Astrocyte of the cerebellum (primary cell): Measurements from ENCODE around the gene LINGO4.

Experiments
- DNase-seq: peaks from one replicate; pipeline ENCODE4 v3.0.0-alpha.2; 2011; ENCODE audit warnings: low read depth
- H3K4me3 ChIP-seq: 2 replicates; pipeline ENCODE4 v1.5.1; 2011; ENCODE audit warnings: mild to moderate bottlenecking, low read depth, low read length, moderate library complexity
- CTCF ChIP-seq: IDR thresholded peaks from 2 replicates; pipeline ENCODE4 v1.5.1; 2012; ENCODE audit warnings: low read length, low read depth, moderate library complexity, mild to moderate bottlenecking; ENCODE audit errors: missing control alignments
- in situ Hi-C: cut with HindIII; loops from 2 replicates; pipeline ENCODE4 v1.10.0; 2017; ENCODE audit warnings: low sequenced_read_pairs

The LINGO4 gene

DNA sequence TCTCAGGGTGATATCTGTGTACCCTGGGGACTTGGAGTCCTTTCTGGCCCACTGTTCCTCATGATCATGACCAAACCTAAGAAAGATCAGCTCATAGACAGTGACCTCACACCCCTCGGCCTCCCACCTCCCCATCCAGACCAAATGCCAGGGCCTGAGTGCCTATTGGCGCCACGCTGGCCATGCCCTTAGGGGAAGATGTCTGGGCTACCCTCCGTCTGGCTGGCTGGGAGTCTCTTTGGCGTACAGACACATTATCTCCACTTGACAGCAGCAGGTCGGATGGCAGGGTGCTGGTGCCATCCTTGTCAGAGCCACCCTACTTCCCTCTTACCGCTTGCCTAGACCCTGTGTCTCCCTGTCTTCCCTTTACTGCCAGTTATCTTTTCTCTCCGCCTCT lies 18.0 kb upstream of the LINGO4 start:
- no peak overlapping the region for H3K4me3 ChIP-seq
- TF ChIP-seq CTCF, result no peak

GRCh38 chr1:151822404-151822803 lies 17.2 kb upstream of the LINGO4 start:
- no peak for DNase-seq

More for the DNA sequence above, 18.0 kb upstream of the LINGO4 start:
- DNase-seq, result no peak
- in situ Hi-C loops, result no loop called here

DNA sequence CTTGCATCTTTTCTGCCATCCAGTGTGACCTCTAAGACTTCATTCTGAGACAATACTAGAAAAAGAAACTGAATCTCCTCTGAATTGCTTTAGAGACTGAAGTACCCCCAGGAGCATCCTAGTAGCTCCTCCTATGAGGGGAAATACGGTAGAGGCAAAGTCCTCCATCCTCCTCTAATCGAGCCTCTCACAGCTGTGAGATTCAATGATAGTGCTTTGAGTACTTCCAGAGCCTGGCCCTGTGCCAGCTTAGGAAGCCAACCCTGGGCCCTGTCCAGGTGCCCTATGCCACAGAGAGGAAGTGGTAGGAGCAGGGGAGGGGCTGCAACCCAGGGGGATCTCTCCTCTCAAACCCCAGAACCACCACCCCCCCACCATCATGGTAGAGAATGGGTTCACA lies 15.7 kb upstream of the LINGO4 start:
- DNase-seq, result no peak
- no peak for TF ChIP-seq CTCF
- H3K4me3 ChIP-seq, result no peak overlapping the region
- in situ Hi-C loops, result no loop called here

More at GRCh38 chr1:151822404-151822803, 17.2 kb upstream of the LINGO4 start:
- in situ Hi-C loops, result no loop called here
- no peak for TF ChIP-seq CTCF
- no peak overlapping the region for H3K4me3 ChIP-seq

DNA sequence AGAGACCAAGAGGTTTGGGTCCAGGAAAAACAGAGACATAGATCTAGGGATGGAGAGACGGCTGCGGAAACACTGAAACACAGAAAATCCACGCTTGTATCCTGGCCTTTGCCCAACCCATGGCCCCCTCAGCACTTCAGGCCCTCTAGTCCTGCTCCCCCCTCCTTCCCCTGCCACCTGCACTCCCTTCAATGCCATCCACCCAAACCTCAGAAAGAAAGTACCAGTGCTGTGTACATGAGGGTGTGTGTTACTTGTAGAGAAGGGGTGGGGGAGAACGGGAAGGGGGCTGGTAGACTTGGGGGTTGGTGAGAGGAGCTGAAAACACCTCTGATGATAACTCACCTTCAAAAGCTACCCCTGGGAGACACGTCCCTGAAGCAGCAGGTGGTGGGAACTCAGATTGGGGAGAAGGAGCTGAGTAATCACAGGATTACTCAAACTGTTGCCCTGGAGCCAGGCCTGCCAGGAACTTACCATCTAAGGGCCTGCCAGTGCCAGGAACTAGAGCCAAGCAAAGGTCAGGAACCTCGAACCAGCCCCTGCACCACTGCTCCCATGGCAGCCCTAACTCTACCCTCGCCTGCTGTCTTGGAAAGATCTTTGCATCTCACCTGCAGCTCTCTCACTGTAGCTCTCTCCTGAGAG lies 14.9 kb upstream of the LINGO4 start:
- no peak for TF ChIP-seq CTCF
- H3K4me3 ChIP-seq, result no peak overlapping the region
- in situ Hi-C loops, result no loop called here
- no peak for DNase-seq

DNA sequence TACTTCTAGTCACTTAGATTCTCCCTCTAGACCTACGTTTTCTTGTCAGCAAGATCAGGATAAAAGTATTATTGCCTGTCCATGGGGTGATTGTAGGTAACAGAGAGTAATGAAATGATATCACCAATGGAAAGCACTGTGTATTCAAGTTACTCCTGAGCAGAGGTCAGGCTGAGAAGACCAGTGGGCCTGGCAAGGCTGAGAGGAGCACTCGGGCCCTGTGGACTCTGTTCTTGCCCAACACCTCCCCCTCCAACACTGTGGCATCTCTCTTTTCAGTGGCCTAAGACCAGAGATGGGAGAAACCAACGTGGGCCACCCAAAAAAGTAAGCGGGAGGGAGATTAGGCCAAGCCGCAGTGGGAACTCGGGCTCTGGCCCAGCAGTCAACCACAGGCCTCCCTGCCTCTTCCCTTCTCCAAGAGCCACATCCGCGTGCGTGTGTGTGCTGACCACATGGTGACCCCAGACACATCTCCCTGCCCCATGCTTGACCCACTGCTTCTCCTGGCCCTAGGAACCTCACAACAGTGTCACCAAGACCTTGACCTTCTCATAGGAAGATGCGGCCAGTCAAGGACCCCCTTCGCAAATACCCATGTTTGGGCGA lies 14.1 kb upstream of the LINGO4 start:
- TF ChIP-seq CTCF, result no peak
- no peak for DNase-seq
- in situ Hi-C loops, result no loop called here
- H3K4me3 ChIP-seq, result no peak overlapping the region

DNA sequence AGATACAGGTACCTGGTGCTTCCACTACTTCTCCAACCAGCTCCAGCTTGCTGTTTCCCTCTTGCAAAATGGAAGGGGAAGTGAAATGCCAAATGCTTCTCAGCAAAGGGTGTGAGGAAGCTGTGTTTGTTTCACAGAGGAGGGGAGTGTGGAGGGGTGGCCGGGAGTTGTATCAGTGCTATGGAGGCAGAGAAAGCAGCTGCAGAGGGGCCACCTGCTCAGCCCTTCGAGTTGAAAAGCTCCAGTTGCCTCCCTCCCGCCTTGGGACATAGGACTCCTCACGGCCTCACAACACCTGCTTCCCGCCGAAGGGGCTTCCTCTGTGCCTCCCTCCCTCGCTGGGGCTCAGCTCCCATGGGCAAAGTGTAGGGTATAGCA lies 12.1 kb upstream of the LINGO4 start:
- DNase-seq, result no peak
- no peak overlapping the region for H3K4me3 ChIP-seq
- TF ChIP-seq CTCF, result no peak
- in situ Hi-C loops, result no loop called here
